ENCODE results near the gene MPPED1.

Gene MPPED1

GRCh38 chr22:43479301-43479950, 67.6 kb downstream of the MPPED1 start:
- Histone ChIP-seq H3K36me3 (ENCODE audit: control insufficient read depth in 1 of 2, insufficient read depth in 2 of 2, low read depth in 1 of 2, low read length in 2 of 2) (no peaks in the 10 kb centered on the region), H2BK12ac (ENCODE audit: low read length in 2 of 2) (no peak overlapping the region), H3K4me1 (ENCODE audit: control insufficient read depth, insufficient read depth, low read depth, low read length) (peaks cover 1% of the 10 kb centered on the region), H3K4ac (ENCODE audit: low read depth in 1 of 2, low read length in 2 of 2) (no peak overlapping the region), H3K14ac (ENCODE audit: low read length in 2 of 2) (no peak overlapping the region), H3K27me3 (ENCODE audit: control insufficient read depth in 1 of 2, insufficient read depth in 1 of 2, low read length in 2 of 2) (peaks cover 2 to 22% of the 10 kb centered on the region in 2 experiments), H3K23ac (ENCODE audit: low read length in 2 of 2) (no peak overlapping the region), H3K4me3 (ENCODE audit: insufficient read depth in 1 of 2, low read depth in 1 of 2, low read length in 2 of 2) (no peak overlapping the region), H3K9me3 (ENCODE audit: control insufficient read depth, low read length) (no peaks in the 10 kb centered on the region), H4K91ac (ENCODE audit: low read length) (no peak overlapping the region), H3K18ac (ENCODE audit: low read depth in 1 of 2, low read length in 2 of 2) (no peak overlapping the region), H2AK5ac (ENCODE audit: low read length, severe bottlenecking) (no peak overlapping the region), H2BK120ac (ENCODE audit: low read depth, low read length) (no peak overlapping the region), H2BK15ac (ENCODE audit: low read depth, poor library complexity, severe bottlenecking) (no peak overlapping the region), H3K79me1 (replicated peaks; ENCODE audit: low read length, poor library complexity, severe bottlenecking) (no peaks in the 10 kb centered on the region), H2AFZ (ENCODE audit: low read depth, low read length) (no peak overlapping the region), H3K4me2 (ENCODE audit: low read length, poor library complexity, severe bottlenecking) (no peak overlapping the region), H3K27ac (ENCODE audit: low read length, poor library complexity, severe bottlenecking) (no peak overlapping the region), H4K8ac (ENCODE audit: low read length) (no peak overlapping the region), H3K9ac (ENCODE audit: low read length) (no peak overlapping the region), H2BK5ac (ENCODE audit: low read depth, low read length, poor library complexity, severe bottlenecking) (no peak overlapping the region)
- 51% methylated on average over 5 of the region's 7 CpGs for WGBS
- no peak for DNase-seq

DNA sequence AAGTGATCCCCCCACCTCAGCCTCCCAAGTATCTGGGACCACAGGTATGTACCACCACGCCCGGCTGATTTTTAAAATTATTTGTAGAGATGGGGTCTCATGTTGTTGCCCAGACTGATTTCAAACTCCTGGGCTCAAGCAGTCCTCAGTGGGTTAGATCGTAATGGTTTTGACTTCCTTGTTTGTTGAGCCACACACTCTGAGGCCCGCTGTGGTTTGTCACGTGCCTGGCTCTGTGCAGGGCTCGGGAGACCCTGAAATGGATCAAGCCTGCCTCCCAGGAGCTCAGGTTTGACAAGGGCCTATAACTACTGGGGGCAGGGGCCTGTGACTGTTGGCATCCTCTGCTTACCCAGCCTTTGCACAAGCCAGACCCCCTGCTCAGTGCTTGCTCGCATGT, 68.1 kb downstream of the MPPED1 start:
- Histone ChIP-seq H3K4me3 (ENCODE audit: insufficient read depth in 1 of 2, low read depth in 1 of 2, low read length in 2 of 2) (no peak overlapping the region), H2BK120ac (ENCODE audit: low read depth, low read length) (no peak overlapping the region), H3K4ac (ENCODE audit: low read depth in 1 of 2, low read length in 2 of 2) (no peak overlapping the region), H3K36me3 (ENCODE audit: control insufficient read depth in 1 of 2, insufficient read depth in 2 of 2, low read depth in 1 of 2, low read length in 2 of 2) (no peaks in the 10 kb centered on the region), H4K8ac (ENCODE audit: low read length) (no peak overlapping the region), H2BK12ac (ENCODE audit: low read length in 2 of 2) (no peak overlapping the region), H3K27me3 (ENCODE audit: control insufficient read depth in 1 of 2, insufficient read depth in 1 of 2, low read length in 2 of 2) (peaks cover 0 to 22% of the 10 kb centered on the region in 2 experiments), H3K79me1 (replicated peaks; ENCODE audit: low read length, poor library complexity, severe bottlenecking) (no peaks in the 10 kb centered on the region), H4K91ac (ENCODE audit: low read length) (no peak overlapping the region), H3K27ac (ENCODE audit: low read length, poor library complexity, severe bottlenecking) (no peak overlapping the region), H3K9ac (ENCODE audit: low read length) (no peak overlapping the region), H2BK5ac (ENCODE audit: low read depth, low read length, poor library complexity, severe bottlenecking) (no peak overlapping the region), H3K4me1 (ENCODE audit: control insufficient read depth, insufficient read depth, low read depth, low read length) (no peaks in the 10 kb centered on the region), H3K23ac (ENCODE audit: low read length in 2 of 2) (no peak overlapping the region), H3K18ac (ENCODE audit: low read depth in 1 of 2, low read length in 2 of 2) (no peak overlapping the region), H3K9me3 (ENCODE audit: control insufficient read depth, low read length) (no peaks in the 10 kb centered on the region), H3K14ac (ENCODE audit: low read length in 2 of 2) (no peak overlapping the region), H3K4me2 (ENCODE audit: low read length, poor library complexity, severe bottlenecking) (no peak overlapping the region), H2BK15ac (ENCODE audit: low read depth, poor library complexity, severe bottlenecking) (no peak overlapping the region), H2AFZ (ENCODE audit: low read depth, low read length) (no peak overlapping the region), H2AK5ac (ENCODE audit: low read length, severe bottlenecking) (no peak overlapping the region)
- no peak for DNase-seq
- WGBS = 83% methylated on average over 7 of the region's 7 CpGs

GRCh38 chr22:43481568-43482317, 69.9 kb downstream of the MPPED1 start:
- no peak overlapping the region for H3K23ac ChIP-seq (ENCODE audit: low read length in 2 of 2)
- no peak overlapping the region for H2BK120ac ChIP-seq (ENCODE audit: low read depth, low read length)
- no peak overlapping the region for H2BK15ac ChIP-seq (ENCODE audit: low read depth, poor library complexity, severe bottlenecking)
- peaks cover 0 to 28% of the 10 kb centered on the region in 2 experiments for H3K27me3 ChIP-seq (ENCODE audit: control insufficient read depth in 1 of 2, insufficient read depth in 1 of 2, low read length in 2 of 2)
- H3K4me2 ChIP-seq (ENCODE audit: low read length, poor library complexity, severe bottlenecking) = no peak overlapping the region
- 44% methylated on average over 18 of the region's 18 CpGs for WGBS
- H3K36me3 ChIP-seq (ENCODE audit: control insufficient read depth in 1 of 2, insufficient read depth in 2 of 2, low read depth in 1 of 2, low read length in 2 of 2) = no peaks in the 10 kb centered on the region
- DNase-seq = no peak
- H2AFZ ChIP-seq (ENCODE audit: low read depth, low read length) = no peak overlapping the region
- H3K14ac ChIP-seq (ENCODE audit: low read length in 2 of 2) = no peak overlapping the region
- no peaks in the 10 kb centered on the region for H3K79me1 ChIP-seq (replicated peaks; ENCODE audit: low read length, poor library complexity, severe bottlenecking)
- no peak overlapping the region for H3K4me3 ChIP-seq (ENCODE audit: insufficient read depth in 1 of 2, low read depth in 1 of 2, low read length in 2 of 2)
- H3K27ac ChIP-seq (ENCODE audit: low read length, poor library complexity, severe bottlenecking) = no peak overlapping the region
- no peak overlapping the region for H3K4ac ChIP-seq (ENCODE audit: low read depth in 1 of 2, low read length in 2 of 2)
- H2BK5ac ChIP-seq (ENCODE audit: low read depth, low read length, poor library complexity, severe bottlenecking) = no peak overlapping the region
- no peaks in the 10 kb centered on the region for H3K9me3 ChIP-seq (ENCODE audit: control insufficient read depth, low read length)
- no peak overlapping the region for H4K8ac ChIP-seq (ENCODE audit: low read length)
- no peaks in the 10 kb centered on the region for H3K4me1 ChIP-seq (ENCODE audit: control insufficient read depth, insufficient read depth, low read depth, low read length)
- H3K18ac ChIP-seq (ENCODE audit: low read depth in 1 of 2, low read length in 2 of 2) = no peak overlapping the region
- H2BK12ac ChIP-seq (ENCODE audit: low read length in 2 of 2) = no peak overlapping the region
- H4K91ac ChIP-seq (ENCODE audit: low read length) = no peak overlapping the region
- no peak overlapping the region for H3K9ac ChIP-seq (ENCODE audit: low read length)
- H2AK5ac ChIP-seq (ENCODE audit: low read length, severe bottlenecking) = no peak overlapping the region

- Histone ChIP-seq H2BK5ac (ENCODE audit: low read depth, low read length, poor library complexity, severe bottlenecking) (no peak overlapping the region), H2AK5ac (ENCODE audit: low read length, severe bottlenecking) (no peak overlapping the region), H2AFZ (ENCODE audit: low read depth, low read length) (no peak overlapping the region), H2BK120ac (ENCODE audit: low read depth, low read length) (no peak overlapping the region), H3K4ac (ENCODE audit: low read depth in 1 of 2, low read length in 2 of 2) (no peak overlapping the region), H2BK15ac (ENCODE audit: low read depth, poor library complexity, severe bottlenecking) (no peak overlapping the region), H4K91ac (ENCODE audit: low read length) (no peak overlapping the region), H3K9me3 (ENCODE audit: control insufficient read depth, low read length) (no peaks in the 10 kb centered on the region), H2BK12ac (ENCODE audit: low read length in 2 of 2) (no peak overlapping the region), H3K36me3 (ENCODE audit: control insufficient read depth in 1 of 2, insufficient read depth in 2 of 2, low read depth in 1 of 2, low read length in 2 of 2) (no peaks in the 10 kb centered on the region), H3K79me1 (replicated peaks; ENCODE audit: low read length, poor library complexity, severe bottlenecking) (no peaks in the 10 kb centered on the region), H3K27me3 (ENCODE audit: control insufficient read depth in 1 of 2, insufficient read depth in 1 of 2, low read length in 2 of 2) (peaks cover 0 to 34% of the 10 kb centered on the region in 2 experiments), H3K18ac (ENCODE audit: low read depth in 1 of 2, low read length in 2 of 2) (no peak overlapping the region), H3K23ac (ENCODE audit: low read length in 2 of 2) (no peak overlapping the region), H3K4me1 (ENCODE audit: control insufficient read depth, insufficient read depth, low read depth, low read length) (no peaks in the 10 kb centered on the region), H3K27ac (ENCODE audit: low read length, poor library complexity, severe bottlenecking) (no peak overlapping the region), H3K9ac (ENCODE audit: low read length) (no peak overlapping the region), H3K14ac (ENCODE audit: low read length in 2 of 2) (no peak overlapping the region), H3K4me2 (ENCODE audit: low read length, poor library complexity, severe bottlenecking) (no peak overlapping the region), H4K8ac (ENCODE audit: low read length) (no peak overlapping the region), H3K4me3 (ENCODE audit: insufficient read depth in 1 of 2, low read depth in 1 of 2, low read length in 2 of 2) (no peak overlapping the region)
- no peak for DNase-seq
- WGBS = 67% methylated on average over 8 of the region's 8 CpGs
Observed at GRCh38 chr22:43482318-43482625, 70.5 kb downstream of the MPPED1 start.
